Right lobe of liver (tissue), 6 donors: Measurements from ENCODE around the gene YPEL5. TPM values are rescaled to one million over a fixed set of nuclear protein-coding genes. Genes with fewer than 3 reads are reported as not detected.
"Not testable (repeated sequence)": the region's sequence is repeated elsewhere in the genome, so short reads cannot be mapped to it uniquely, and the experiment has no call there.

Source experiments
- ATAC-seq, 4 donors: fragments of 200-7000 bp; cut with Tn5 transposase; one replicate each; pipeline ENCODE4 v1.9.1; 2020; ENCODE audit warnings: mild to moderate bottlenecking in 4 of 4, moderate library complexity in 4 of 4
- DNase-seq, 3 donors: peaks; one replicate each; pipeline ENCODE4 v3.0.0-alpha.2; 2020
- H3K27ac ChIP-seq, 3 donors: fragments of 200-600 bp; one replicate each; pipeline ENCODE4 v1.8.0; 2022
- H3K27me3 ChIP-seq, 2 donors: fragments of 200-600 bp; one replicate each; pipeline ENCODE4 v1.8.0; 2022
- H3K36me3 ChIP-seq, 4 donors: fragments of 200-600 bp; sonication (generic) in 1 of 4; one replicate each; pipeline versions ENCODE4 v1.5.1 to v1.8.0; 2017 to 2022; ENCODE audit warnings: control low read depth in 1 of 4
- H3K4me1 ChIP-seq, 4 donors: fragments of 200-600 bp; sonication (generic) in 1 of 4; one replicate each; pipeline versions ENCODE4 v1.5.1 to v1.8.0; 2017 to 2022; ENCODE audit warnings: control low read depth in 1 of 4
- H3K4me3 ChIP-seq, 3 donors: fragments of 200-600 bp; one replicate each; pipeline ENCODE4 v1.8.0; 2022
- H3K9me3 ChIP-seq, 4 donors: fragments of 200-600 bp; sonication (generic) in 1 of 4; one replicate each; pipeline versions ENCODE4 v1.5.1 to v1.8.0; 2017 to 2022; ENCODE audit warnings: control low read depth in 1 of 4
- CTCF ChIP-seq, 4 donors: fragments of 200-600 bp in 3 of 4; fragments of 450-650 bp in 1 of 4; IDR thresholded peaks; one replicate each; pipeline versions ENCODE4 v1.5.1 to v1.8.0; 2016 to 2022; ENCODE audit warnings: antibody characterized with exemption in 4 of 4, mild to moderate bottlenecking in 2 of 4
- POLR2A ChIP-seq: fragments of 450-650 bp; IDR thresholded peaks from one replicate; pipeline ENCODE4 v1.6.1; 2017; ENCODE audit warnings: antibody characterized with exemption, mild to moderate bottlenecking
- WGBS: methylation state at CpG from one replicate; pipeline ENCODE4 v1.1.6; 2018; ENCODE audit warnings: low coverage, low lambda C conversion rate; ENCODE audit not compliant: insufficient coverage; ENCODE audit errors: missing lambda C conversion rate; 5-methylcytosine and 5-hydroxymethylcytosine counted together
- intact Hi-C, 2 donors: fragments of 100-400 bp; cut with DNase I; formaldehyde crosslinking; loops; one replicate each; pipeline versions ENCODE4 v1.11.2 to v1.14.1; 2022
- long read RNA-seq: library from polyadenylated mRNA; unstranded; transcript quantifications from one replicate; pipeline ENCODE4 v2.0.0, GENCODE V29; 2019
- total RNA-seq, 6 experiments: library from RNA; depleted of rRNA in 2 of 6; stranded (reverse); fragments of >200 nt in 2 of 6; fragmentation: NEBNext Ultra II Directional in 3 of 6; extraction: Animal tissue kit (Norgen Biotek cat#: 25700) in 3 of 6; gene quantifications; one replicate each; pipeline versions ENCODE4 v1.1.0 to v1.2.4, GENCODE V29; 2016 to 2023
- donor health status: DM: no; HTN: yes; CAD: no.
- donor health status: DM: no; HTN: no; CAD: no.
- donor health status: DM: no; HTN: no; CAD: no.
- donor health status: DM: no; HTN: yes; CAD: no.
- donor health status: DM: no; HTN: yes; CAD: no.

YPEL5 gene
- total RNA-seq, result 10 to 100 TPM; 22.7 to 49.2 (median 39.6) TPM
- long read RNA-seq, transcript YPEL5-201 (3 exons, 2,182 nt), result major isoform, 12 of 18 reads
- long read RNA-seq, partial matches to known transcripts, result 0 of 18 reads
- long read RNA-seq, other reads (novel, unspliced or antisense), result 3 of 18 reads

GRCh38 chr2:30146337-30147195, at the start of gene YPEL5:
YPEL5 (plus strand) TSS chr2:30147007; CDS start chr2:30156652, 9,645 bp downstream.
- under 1% methylated on average over 33 of the region's 63 CpGs for WGBS

GRCh38 chr2:30098266-30099005, 48.4 kb upstream of the YPEL5 start:
- no peak overlapping the region for H3K4me3 ChIP-seq
- no peaks in the 10 kb centered on the region for H3K27me3 ChIP-seq
- no peak for TF ChIP-seq CTCF (IDR thresholded peaks at IDR 0.05)
- no peak for TF ChIP-seq POLR2A
- DNase-seq, result no peak
- 54% methylated on average over 8 of the region's 10 CpGs for WGBS
- no peaks in the 10 kb centered on the region for H3K36me3 ChIP-seq
- no peak for ATAC-seq
- intact Hi-C loops, result no loop called here
- no peaks in the 10 kb centered on the region for H3K9me3 ChIP-seq
- H3K4me1 ChIP-seq, result no peaks in the 10 kb centered on the region
- no peak overlapping the region for H3K27ac ChIP-seq

More at GRCh38 chr2:30146337-30147195, at the start of gene YPEL5:
- peak within 1 kb of the TSS; percentile 94 to 99 (median 99) for H3K27ac ChIP-seq
- ATAC-seq (peak; percentile 94 to 97 (median 95)), DNase-seq (peak; percentile 99 to 100 (median 100))
- H3K27me3 ChIP-seq, result no peaks in the 10 kb centered on the region
- intact Hi-C loops, result no loop called here
- H3K4me3 ChIP-seq, result peak within 1 kb of the TSS; percentile 75 to 91 (median 84)
- no peaks in the 10 kb centered on the region for H3K36me3 ChIP-seq
- peak; percentile 91 for TF ChIP-seq POLR2A
- TF ChIP-seq CTCF (IDR thresholded peaks at IDR 0.05), result no peak
- no peaks in the 10 kb centered on the region for H3K9me3 ChIP-seq
- H3K4me1 ChIP-seq, result peaks cover 0 to 25% (median 15%) of the 10 kb centered on the region in 4 donors

- ATAC-seq, intact Hi-C loops, DNase-seq: not testable (repeated sequence)
Measured at GRCh38 chr2:30099366-30099765, 47.4 kb upstream of the YPEL5 start.

GRCh38 chr2:30100691-30101090, 46.1 kb upstream of the YPEL5 start:
- ATAC-seq, H3K4me3 ChIP-seq, H3K9me3 ChIP-seq, DNase-seq, H3K36me3 ChIP-seq, H3K27me3 ChIP-seq, H3K4me1 ChIP-seq, H3K27ac ChIP-seq, intact Hi-C loops: not testable (repeated sequence)
- 73% methylated on average over 3 of the region's 3 CpGs for WGBS

More at GRCh38 chr2:30099366-30099765, 47.4 kb upstream of the YPEL5 start:
- H3K9me3 ChIP-seq, H3K27ac ChIP-seq, H3K4me1 ChIP-seq, H3K36me3 ChIP-seq, H3K4me3 ChIP-seq, H3K27me3 ChIP-seq: not testable (repeated sequence)
- WGBS, result 50% methylated on average over 1 of the region's 1 CpG

GRCh38 chr2:30104307-30104706, 42.5 kb upstream of the YPEL5 start:
- TF ChIP-seq CTCF (IDR thresholded peaks at IDR 0.05) (no peak), POLR2A (no peak)
- intact Hi-C loops, result no loop called here

More at GRCh38 chr2:30104307-30104706, 42.5 kb upstream of the YPEL5 start:
- Histone ChIP-seq H3K9me3 (no peaks in the 10 kb centered on the region), H3K4me1 (no peaks in the 10 kb centered on the region), H3K36me3 (no peaks in the 10 kb centered on the region), H3K4me3 (no peak overlapping the region), H3K27me3 (no peaks in the 10 kb centered on the region), H3K27ac (no peak overlapping the region)
- WGBS, result 50% methylated on average over 1 of the region's 2 CpGs
- ATAC-seq (no peak), DNase-seq (no peak)
